HG03469 (cell line): ENCODE results near the gene IL17RE.
"Not testable (repeated sequence)": the region's sequence is repeated elsewhere in the genome, so short reads cannot be mapped to it uniquely, and the experiment has no call there.

Experiments used
- ATAC-seq: cut with Tn5 transposase; IDR thresholded peaks from one replicate; pipeline ENCODE4 v1.9.1; 2021; ENCODE audit warnings: mild to moderate bottlenecking, moderate library complexity, moderate number of reproducible peaks; ENCODE audit not compliant: unreplicated experiment

IL17RE gene

DNA sequence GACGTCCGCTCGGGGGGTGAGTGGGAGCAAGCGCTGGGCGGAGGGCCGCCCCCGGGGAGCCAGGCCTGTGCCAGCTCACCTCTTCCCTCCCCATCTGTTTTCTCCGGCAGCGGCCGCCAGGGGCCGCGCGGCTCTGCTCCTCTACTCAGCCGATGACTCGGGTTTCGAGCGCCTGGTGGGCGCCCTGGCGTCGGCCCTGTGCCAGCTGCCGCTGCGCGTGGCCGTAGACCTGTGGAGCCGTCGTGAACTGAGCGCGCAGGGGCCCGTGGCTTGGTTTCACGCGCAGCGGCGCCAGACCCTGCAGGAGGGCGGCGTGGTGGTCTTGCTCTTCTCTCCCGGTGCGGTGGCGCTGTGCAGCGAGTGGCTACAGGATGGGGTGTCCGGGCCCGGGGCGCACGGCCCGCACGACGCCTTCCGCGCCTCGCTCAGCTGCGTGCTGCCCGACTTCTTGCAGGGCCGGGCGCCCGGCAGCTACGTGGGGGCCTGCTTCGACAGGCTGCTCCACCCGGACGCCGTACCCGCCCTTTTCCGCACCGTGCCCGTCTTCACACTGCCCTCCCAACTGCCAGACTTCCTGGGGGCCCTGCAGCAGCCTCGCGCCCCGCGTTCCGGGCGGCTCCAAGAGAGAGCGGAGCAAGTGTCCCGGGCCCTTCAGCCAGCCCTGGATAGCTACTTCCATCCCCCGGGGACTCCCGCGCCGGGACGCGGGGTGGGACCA is 30.4 kb downstream of the IL17RE start:
- ATAC-seq: peak; percentile 55

DNA sequence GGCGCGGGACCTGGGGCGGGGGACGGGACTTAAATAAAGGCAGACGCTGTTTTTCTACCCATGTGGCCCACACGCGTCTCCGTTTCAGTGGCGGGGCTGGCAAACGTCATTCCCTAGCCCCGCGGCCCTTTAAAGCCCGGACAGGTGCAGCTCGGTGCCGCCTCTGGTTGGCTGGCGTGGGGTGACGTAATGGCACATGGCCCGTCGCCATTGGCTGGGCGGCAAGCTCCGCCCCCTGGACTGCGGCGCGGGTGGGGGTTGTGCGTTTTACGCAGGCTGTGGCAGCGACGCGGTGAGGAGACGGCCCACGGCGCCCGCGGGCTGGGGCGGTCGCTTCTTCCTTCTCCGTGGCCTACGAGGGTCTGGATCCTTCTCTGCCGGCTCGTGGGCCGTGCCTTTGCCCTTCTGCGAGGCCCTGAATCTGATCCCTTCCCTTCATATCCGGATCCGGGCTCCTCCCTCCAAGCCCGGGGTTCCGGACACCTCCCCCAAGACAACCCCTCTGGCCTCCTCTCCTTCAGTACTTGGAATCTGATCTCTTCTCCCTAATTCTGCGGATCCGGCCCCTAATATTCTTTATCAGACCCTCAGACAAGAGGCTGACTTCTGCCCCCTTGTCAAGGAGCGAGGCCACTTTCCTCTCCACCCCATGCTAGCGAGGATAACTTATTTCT is 31.1 kb downstream of the IL17RE start, which contains the start of gene CRELD1:
Gene CRELD1 (plus strand): TSS at position 274 of the 674 bp plus-strand sequence. CDS start 605 bp downstream, outside the sequence.
- ATAC-seq: peak; percentile 83

DNA sequence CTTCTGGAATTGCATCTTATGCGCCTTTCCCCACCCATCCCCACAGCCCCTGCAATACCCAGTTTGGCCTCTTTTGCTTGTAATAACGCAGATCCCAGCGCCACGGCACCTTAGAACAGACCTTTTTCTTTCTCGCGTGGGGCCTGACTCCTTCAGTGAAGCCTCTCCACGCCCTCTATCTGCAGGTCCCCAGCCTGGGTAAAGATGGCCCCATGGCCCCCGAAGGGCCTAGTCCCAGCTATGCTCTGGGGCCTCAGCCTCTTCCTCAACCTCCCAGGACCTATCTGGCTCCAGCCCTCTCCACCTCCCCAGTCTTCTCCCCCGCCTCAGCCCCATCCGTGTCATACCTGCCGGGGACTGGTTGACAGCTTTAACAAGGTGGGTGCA is 31.6 kb downstream of the IL17RE start:
- no peak for ATAC-seq

GRCh38 chr3:9934993-9935392 is 32.3 kb downstream of the IL17RE start:
- ATAC-seq: no peak

DNA sequence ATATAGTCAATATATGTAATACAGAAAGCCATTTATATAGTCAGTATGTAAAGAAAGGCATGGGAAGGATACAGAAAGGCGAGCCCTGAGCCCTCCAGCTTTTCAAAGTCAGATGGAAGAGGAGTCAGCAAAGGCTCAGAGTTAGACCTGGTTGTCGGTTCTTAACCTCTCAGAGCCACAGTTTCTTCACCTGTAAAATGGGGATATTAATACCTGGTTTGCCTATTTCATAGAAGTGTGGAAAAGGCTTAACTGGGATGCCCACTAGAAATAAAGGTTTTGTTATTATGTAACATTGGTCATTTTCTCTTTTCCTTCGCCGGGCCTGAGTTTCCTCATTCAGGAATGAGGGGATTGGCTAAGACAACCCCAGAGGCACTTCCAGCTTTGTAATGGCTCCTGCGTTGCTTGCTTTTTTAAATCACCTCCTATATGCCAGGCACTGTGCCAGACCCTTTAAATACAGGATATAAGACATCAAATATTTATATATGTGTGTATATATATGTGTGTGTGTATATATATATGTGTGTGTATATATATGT is 33.4 kb downstream of the IL17RE start:
- no peak for ATAC-seq

- no peak for ATAC-seq
These were observed 35.0 kb downstream of the IL17RE start for GRCh38 chr3:9937486-9938238.

DNA sequence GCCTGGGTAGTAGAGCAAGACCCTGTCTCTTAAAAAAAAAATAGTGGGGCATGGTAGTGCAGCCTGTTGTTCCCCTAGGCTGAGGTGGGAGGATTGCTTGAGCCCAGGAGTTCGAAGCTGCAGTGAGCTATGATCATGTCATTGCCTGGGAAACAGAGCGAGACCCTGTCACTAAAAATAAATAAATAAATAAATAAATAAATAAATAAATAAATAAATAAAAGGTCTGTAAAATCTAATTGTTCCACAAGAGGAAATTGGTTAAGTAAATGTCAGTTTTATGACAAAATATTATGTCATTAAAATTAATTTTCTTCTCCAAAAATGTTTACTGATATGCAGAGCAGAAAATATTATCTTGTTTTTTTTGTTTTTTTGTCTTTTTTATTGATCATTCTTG is 36.3 kb downstream of the IL17RE start:
- no peak for ATAC-seq

DNA sequence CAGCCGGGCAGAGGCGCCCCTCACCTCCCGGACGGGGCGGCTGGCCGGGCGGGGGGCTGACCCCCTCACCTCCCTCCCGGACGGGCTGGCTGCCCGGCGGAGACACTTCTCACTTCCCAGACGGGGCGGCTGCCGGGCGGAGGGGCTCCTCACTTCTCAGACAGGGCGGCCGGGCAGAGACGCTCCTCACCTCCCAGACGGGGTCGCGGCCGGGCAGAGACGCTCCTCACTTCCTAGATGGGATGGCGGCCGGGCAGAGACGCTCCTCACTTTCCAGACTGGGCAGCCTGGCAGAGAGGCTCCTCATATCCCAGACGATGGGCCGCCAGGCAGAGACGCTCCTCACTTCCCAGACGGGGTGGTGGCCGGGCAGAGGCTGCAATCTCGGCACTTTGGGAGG is 37.3 kb downstream of the IL17RE start:
- not testable (repeated sequence) for ATAC-seq

DNA sequence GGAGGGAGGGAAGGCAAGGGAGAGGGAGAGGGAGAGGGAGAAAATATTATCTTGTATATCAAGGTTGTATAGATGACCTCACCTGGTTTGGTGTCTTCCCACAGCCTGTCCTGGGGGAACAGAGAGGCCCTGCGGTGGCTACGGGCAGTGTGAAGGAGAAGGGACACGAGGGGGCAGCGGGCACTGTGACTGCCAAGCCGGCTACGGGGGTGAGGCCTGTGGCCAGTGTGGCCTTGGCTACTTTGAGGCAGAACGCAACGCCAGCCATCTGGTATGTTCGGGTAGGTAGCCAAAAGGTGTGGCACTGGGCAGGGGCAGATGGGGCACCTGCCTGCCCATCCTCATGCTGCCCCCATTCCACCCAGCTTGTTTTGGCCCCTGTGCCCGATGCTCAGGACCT is 38.1 kb downstream of the IL17RE start:
- ATAC-seq: no peak

GRCh38 chr3:9942164-9942563 is 39.5 kb downstream of the IL17RE start:
- ATAC-seq: no peak

- ATAC-seq: no peak
These were observed 40.5 kb downstream of the IL17RE start for GRCh38 chr3:9942934-9943690.

DNA sequence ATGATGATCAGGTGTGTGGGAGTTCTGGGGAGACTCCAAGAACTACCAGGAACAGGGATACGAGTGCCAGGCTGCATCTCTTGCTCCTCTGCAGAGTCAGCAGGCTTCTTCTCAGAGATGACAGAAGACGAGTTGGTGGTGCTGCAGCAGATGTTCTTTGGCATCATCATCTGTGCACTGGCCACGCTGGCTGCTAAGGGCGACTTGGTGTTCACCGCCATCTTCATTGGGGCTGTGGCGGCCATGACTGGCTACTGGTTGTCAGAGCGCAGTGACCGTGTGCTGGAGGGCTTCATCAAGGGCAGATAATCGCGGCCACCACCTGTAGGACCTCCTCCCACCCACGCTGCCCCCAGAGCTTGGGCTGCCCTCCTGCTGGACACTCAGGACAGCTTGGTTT is 41.6 kb downstream of the IL17RE start:
- ATAC-seq: no peak

DNA sequence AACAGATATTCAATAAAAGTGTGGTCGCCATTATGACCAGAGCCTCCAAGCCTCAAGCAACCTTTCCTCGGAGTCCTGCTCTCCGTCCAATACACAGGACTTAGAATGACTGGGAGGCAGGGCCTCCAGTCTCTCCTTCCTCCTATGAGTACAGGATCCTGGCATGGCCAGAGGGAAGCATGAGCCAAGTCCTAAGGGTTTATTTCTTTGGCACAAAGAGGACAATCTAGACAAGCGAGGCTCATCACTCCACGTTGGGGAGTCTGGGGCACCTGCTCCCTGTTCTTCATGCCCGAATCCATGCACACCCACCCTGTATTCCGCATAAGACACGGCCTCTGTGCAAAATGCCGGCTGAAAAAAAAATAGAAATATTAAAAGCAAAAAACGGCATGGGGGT is 42.7 kb downstream of the IL17RE start:
- no peak for ATAC-seq

GRCh38 chr3:9946112-9947024 is 43.7 kb downstream of the IL17RE start:
- no peak for ATAC-seq

- ATAC-seq: no peak
These were observed 44.7 kb downstream of the IL17RE start for GRCh38 chr3:9947025-9947995.

GRCh38 chr3:9948586-9948985 is 45.9 kb downstream of the IL17RE start:
- ATAC-seq: no peak

DNA sequence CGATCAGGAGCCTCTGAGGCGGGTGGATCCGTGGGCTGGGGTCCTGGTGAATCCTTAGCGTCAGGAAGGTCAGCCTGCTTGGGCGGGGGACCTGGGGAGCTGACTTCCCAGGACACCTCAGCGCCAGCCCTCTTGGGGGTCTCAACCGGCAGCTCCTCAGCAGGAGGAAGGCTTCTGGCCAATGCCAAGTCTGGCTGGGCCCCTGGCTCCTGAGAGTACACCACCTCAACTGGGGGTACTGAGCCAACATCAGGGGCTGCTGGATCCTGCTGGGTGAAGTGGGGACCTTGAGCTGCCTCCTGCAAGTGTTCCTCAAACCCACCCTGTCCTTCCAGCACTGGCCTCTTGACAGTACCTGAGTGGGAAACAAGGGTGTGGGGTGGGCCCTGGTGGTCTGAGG is 46.5 kb downstream of the IL17RE start:
- no peak for ATAC-seq

- ATAC-seq: no peak
These were observed 47.0 kb downstream of the IL17RE start for GRCh38 chr3:9949626-9950025.

DNA sequence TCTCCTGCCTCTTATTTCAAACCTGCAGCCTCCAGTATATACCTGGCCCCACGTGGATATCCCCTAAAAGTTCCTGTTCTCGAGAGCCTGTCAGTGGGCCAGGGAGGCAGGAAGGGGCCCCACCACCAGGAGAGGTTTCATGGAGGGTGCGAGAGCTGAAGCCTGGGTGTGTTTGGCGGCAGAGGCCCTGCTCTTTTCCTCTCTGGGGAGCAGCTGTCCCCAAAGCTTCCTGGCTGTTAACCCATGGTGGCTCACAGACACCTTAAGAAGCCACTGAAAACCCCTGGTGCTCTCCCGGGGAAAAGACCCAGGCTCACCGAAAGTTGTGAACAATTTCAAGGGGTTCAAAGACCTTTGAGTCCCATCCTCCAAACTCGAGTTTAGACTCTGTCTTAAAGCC is 48.5 kb downstream of the IL17RE start:
- ATAC-seq: no peak
